Ishikawa (cell line): ENCODE data around the gene KRTAP5-5.

Experiments used
- CEBPB ChIP-seq: IDR thresholded peaks from 2 replicates; pipeline ENCODE4 v1.6.1; 2012
- CREB1 ChIP-seq: IDR thresholded peaks from 2 replicates; pipeline ENCODE4 v1.6.1; 2012; ENCODE audit warnings: low read depth
- EP300 ChIP-seq: IDR thresholded peaks from 2 replicates; pipeline ENCODE4 v1.6.1; 2012; ENCODE audit warnings: borderline replicate concordance
- FOXM1 ChIP-seq: IDR thresholded peaks from 2 replicates; pipeline ENCODE4 v1.6.1; 2012; ENCODE audit warnings: low read depth, borderline replicate concordance
- RAD21 ChIP-seq: IDR thresholded peaks from 2 replicates; pipeline ENCODE4 v1.6.1; 2012; ENCODE audit warnings: low read depth
- TAF1 ChIP-seq: IDR thresholded peaks from 2 replicates; pipeline ENCODE4 v1.6.1; 2012; ENCODE audit warnings: low read depth, mild to moderate bottlenecking
- TEAD4 ChIP-seq: IDR thresholded peaks from 2 replicates; pipeline ENCODE4 v1.6.1; 2012
- YY1 ChIP-seq: IDR thresholded peaks from 2 replicates; pipeline ENCODE4 v1.6.1; 2012; ENCODE audit warnings: low read depth
- TF ChIP-seq, protein P1 (sequence below): IDR thresholded peaks from 2 replicates; pipeline ENCODE4 v1.6.1; 2012
- TF ChIP-seq, protein P2 (sequence below): IDR thresholded peaks from 2 replicates; pipeline ENCODE4 v1.6.1; 2012; ENCODE audit warnings: low read depth, mild to moderate bottlenecking

DNA sequence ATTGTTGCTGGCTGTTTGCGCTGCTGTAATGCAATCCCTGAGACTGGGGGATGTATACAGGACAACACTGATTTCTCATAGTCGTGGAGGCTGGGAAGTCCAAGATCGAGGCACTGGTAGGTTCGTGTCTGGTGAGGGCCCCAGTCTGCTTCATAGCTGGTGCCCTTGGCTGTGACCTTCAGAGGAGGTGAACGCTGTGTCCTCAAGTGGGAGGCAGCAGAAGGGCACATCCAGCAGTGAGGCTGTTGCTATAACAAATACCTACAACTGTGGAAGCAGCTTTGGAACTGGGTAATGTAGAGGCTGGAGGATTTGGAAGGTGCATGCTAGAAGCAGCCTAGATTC, 21.3 kb downstream of the KRTAP5-5 start:
- TF ChIP-seq YY1, result no peak
- TF ChIP-seq, protein P1, sequence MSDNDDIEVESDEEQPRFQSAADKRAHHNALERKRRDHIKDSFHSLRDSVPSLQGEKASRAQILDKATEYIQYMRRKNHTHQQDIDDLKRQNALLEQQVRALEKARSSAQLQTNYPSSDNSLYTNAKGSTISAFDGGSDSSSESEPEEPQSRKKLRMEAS, result no peak
- no peak for TF ChIP-seq CEBPB
- TF ChIP-seq, protein P2, sequence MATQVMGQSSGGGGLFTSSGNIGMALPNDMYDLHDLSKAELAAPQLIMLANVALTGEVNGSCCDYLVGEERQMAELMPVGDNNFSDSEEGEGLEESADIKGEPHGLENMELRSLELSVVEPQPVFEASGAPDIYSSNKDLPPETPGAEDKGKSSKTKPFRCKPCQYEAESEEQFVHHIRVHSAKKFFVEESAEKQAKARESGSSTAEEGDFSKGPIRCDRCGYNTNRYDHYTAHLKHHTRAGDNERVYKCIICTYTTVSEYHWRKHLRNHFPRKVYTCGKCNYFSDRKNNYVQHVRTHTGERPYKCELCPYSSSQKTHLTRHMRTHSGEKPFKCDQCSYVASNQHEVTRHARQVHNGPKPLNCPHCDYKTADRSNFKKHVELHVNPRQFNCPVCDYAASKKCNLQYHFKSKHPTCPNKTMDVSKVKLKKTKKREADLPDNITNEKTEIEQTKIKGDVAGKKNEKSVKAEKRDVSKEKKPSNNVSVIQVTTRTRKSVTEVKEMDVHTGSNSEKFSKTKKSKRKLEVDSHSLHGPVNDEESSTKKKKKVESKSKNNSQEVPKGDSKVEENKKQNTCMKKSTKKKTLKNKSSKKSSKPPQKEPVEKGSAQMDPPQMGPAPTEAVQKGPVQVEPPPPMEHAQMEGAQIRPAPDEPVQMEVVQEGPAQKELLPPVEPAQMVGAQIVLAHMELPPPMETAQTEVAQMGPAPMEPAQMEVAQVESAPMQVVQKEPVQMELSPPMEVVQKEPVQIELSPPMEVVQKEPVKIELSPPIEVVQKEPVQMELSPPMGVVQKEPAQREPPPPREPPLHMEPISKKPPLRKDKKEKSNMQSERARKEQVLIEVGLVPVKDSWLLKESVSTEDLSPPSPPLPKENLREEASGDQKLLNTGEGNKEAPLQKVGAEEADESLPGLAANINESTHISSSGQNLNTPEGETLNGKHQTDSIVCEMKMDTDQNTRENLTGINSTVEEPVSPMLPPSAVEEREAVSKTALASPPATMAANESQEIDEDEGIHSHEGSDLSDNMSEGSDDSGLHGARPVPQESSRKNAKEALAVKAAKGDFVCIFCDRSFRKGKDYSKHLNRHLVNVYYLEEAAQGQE, result no peak
- no peak for TF ChIP-seq EP300
- no peak for TF ChIP-seq CREB1
- no peak for TF ChIP-seq FOXM1
- TF ChIP-seq TEAD4, result no peak
- TF ChIP-seq TAF1, result no peak
- TF ChIP-seq RAD21, result no peak
